Measurements from ENCODE around the gene HIVEP3. TPM values are rescaled to one million over a fixed set of nuclear protein-coding genes. Genes with fewer than 3 reads are reported as not detected.
A peak's percentile ranks its signal among the peaks of the same experiment; 100 is the strongest.

Gene HIVEP3
- total RNA-seq, 1 experiment from 2014 or later: 6.0 TPM

- DNase-seq (ENCODE audit: low read depth, low spot score): no peak
- H3K27me3 ChIP-seq (ENCODE audit: control insufficient read depth, insufficient read depth, low read length): no peaks in the 10 kb centered on the region
- ATAC-seq: peak; percentile 3; the same call in 1 of the 2 replicates
- no peak for TF ChIP-seq REST (IDR thresholded peaks at IDR 0.05; ENCODE audit: insufficient read depth in 1 of 2, low read depth in 2 of 2, low read length in 1 of 2)
- no peak for TF ChIP-seq POLR2AphosphoS5 (IDR thresholded peaks at IDR 0.05; ENCODE audit: low read depth, low read length)
- TF ChIP-seq TCF7L2 (IDR thresholded peaks at IDR 0.05; ENCODE audit: low read depth, low read length): no peak
- TF ChIP-seq SIN3A (IDR thresholded peaks at IDR 0.05; ENCODE audit: borderline replicate concordance, insufficient read depth, low read depth, low read length): no peak
- TF ChIP-seq CTCF (IDR thresholded peaks at IDR 0.05): no peak
- H3K4me3 ChIP-seq (ENCODE audit: low read depth in 2 of 2, low read length in 2 of 2): no peak overlapping the region
- BruUV-seq (replicated peaks): no TSS peak
- H3K4me1 ChIP-seq (ENCODE audit: control insufficient read depth, insufficient read depth, low read length): peaks cover 16% of the 10 kb centered on the region
- no peaks in the 10 kb centered on the region for H3K36me3 ChIP-seq (ENCODE audit: control insufficient read depth, insufficient read depth, low read length)
- ChIA-PET CTCF (interaction anchor here (1.0 kb wide), 1 partner anchor 8 kb away, joined by 3 read pairs; no protein-coding TSS in a partner anchor), POLR2A (no interaction called here)
- intact Hi-C loops (cut with micrococcal nuclease; ENCODE audit: unreplicated experiment): no loop called here
- in situ Hi-C loops (cut with HindIII; ENCODE audit: low pct_unique_long_range_greater_than_20kb, low sequenced_read_pairs): no loop called here
- no peak overlapping the region for H3K27ac ChIP-seq (ENCODE audit: low read length)
- H3K9me3 ChIP-seq (ENCODE audit: control insufficient read depth, insufficient read depth, low read depth, low read length): no peaks in the 10 kb centered on the region
These were observed 434.7 kb downstream of the HIVEP3 start for GRCh38 chr1:41483960-41484401.

- intact Hi-C loops (cut with micrococcal nuclease; ENCODE audit: unreplicated experiment) (no loop called here), in situ Hi-C loops (cut with HindIII; ENCODE audit: low pct_unique_long_range_greater_than_20kb, low sequenced_read_pairs) (no loop called here)
- DNase-seq (ENCODE audit: low read depth, low spot score) (no peak), ATAC-seq (no peak)
- Histone ChIP-seq H3K27ac (ENCODE audit: low read length) (no peak overlapping the region), H3K27me3 (ENCODE audit: control insufficient read depth, insufficient read depth, low read length) (no peaks in the 10 kb centered on the region), H3K36me3 (ENCODE audit: control insufficient read depth, insufficient read depth, low read length) (no peaks in the 10 kb centered on the region), H3K4me1 (ENCODE audit: control insufficient read depth, insufficient read depth, low read length) (peaks cover 16% of the 10 kb centered on the region), H3K9me3 (ENCODE audit: control insufficient read depth, insufficient read depth, low read depth, low read length) (no peaks in the 10 kb centered on the region), H3K4me3 (ENCODE audit: low read depth in 2 of 2, low read length in 2 of 2) (no peak overlapping the region)
- ChIA-PET CTCF (no interaction called here), POLR2A (no interaction called here)
- TF ChIP-seq TCF7L2 (IDR thresholded peaks at IDR 0.05; ENCODE audit: low read depth, low read length) (no peak), CTCF (IDR thresholded peaks at IDR 0.05) (no peak), SIN3A (IDR thresholded peaks at IDR 0.05; ENCODE audit: borderline replicate concordance, insufficient read depth, low read depth, low read length) (no peak), REST (IDR thresholded peaks at IDR 0.05; ENCODE audit: insufficient read depth in 1 of 2, low read depth in 2 of 2, low read length in 1 of 2) (no peak), POLR2AphosphoS5 (IDR thresholded peaks at IDR 0.05; ENCODE audit: low read depth, low read length) (no peak)
- BruUV-seq (replicated peaks): no TSS peak
These were observed 435.5 kb downstream of the HIVEP3 start for GRCh38 chr1:41483001-41483850.

Data from Panc1 (cell line).